ENCODE measurements around the gene TBC1D5.

DNA sequence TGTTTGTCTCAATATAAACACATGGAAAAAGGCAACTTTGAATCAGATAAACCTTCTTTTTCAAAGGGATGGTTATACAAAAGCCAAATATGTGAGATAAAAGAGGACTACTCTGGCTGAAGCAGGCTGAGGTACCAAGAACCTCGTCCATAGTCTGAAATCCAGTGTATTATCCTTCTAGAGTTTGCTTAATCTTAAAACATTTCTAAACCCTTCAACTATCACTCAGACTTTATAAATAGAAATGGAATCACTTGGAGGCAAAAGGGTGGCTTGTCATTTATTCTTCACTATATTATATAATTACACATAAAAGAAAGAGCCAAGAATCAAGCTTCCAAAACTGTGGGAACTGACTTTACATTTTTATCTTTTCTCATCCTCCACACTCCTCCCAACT is 554.1 kb downstream of the TBC1D5 start:
- TF ChIP-seq, protein P1, sequence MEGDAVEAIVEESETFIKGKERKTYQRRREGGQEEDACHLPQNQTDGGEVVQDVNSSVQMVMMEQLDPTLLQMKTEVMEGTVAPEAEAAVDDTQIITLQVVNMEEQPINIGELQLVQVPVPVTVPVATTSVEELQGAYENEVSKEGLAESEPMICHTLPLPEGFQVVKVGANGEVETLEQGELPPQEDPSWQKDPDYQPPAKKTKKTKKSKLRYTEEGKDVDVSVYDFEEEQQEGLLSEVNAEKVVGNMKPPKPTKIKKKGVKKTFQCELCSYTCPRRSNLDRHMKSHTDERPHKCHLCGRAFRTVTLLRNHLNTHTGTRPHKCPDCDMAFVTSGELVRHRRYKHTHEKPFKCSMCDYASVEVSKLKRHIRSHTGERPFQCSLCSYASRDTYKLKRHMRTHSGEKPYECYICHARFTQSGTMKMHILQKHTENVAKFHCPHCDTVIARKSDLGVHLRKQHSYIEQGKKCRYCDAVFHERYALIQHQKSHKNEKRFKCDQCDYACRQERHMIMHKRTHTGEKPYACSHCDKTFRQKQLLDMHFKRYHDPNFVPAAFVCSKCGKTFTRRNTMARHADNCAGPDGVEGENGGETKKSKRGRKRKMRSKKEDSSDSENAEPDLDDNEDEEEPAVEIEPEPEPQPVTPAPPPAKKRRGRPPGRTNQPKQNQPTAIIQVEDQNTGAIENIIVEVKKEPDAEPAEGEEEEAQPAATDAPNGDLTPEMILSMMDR (IDR thresholded peaks at IDR 0.05): no peak
- TF ChIP-seq POLR2A (IDR thresholded peaks at IDR 0.05) (no peak), POLR2AphosphoS5 (IDR thresholded peaks at IDR 0.05; ENCODE audit: insufficient read depth in 1 of 2, low read depth in 1 of 2) (no peak)

Data from vagina (tissue), 2 donors.